SK-N-SH (cell line): ENCODE data around the gene TTC39A. TPM values are rescaled to one million over a fixed set of nuclear protein-coding genes. Genes with fewer than 3 reads are reported as not detected.

Experiments
- CTCF ChIA-PET: fragments of 300-600, 350-600 bp; formaldehyde crosslinking; extraction: SDS; loops from one replicate; lab custom pipeline; 2021; lab: Yijun Ruan, JAX
- POLR2A ChIA-PET: fragments of 350-600 bp; sonication (Branson Sonifier 250); formaldehyde crosslinking; extraction: SDS; loops from one replicate; lab custom pipeline; 2020; ENCODE audit warnings: antibody characterized with exemption, inconsistent platforms; lab: Yijun Ruan, JAX
- DNase-seq: peaks from one replicate; pipeline ENCODE4 v3.0.0; 2012
- H2AFZ ChIP-seq: fragments of 200-600 bp; sonication (generic); 2 replicates; pipeline ENCODE4 v1.8.1; 2016; ENCODE audit warnings: antibody characterized with exemption, mild to moderate bottlenecking, low read depth
- H3F3A ChIP-seq: fragments of 200-600 bp; sonication (generic); replicated peaks from 2 replicates; pipeline ENCODE3; 2016; ENCODE audit warnings: antibody characterized with exemption, mild to moderate bottlenecking; ENCODE audit not compliant: insufficient read depth
- H3K27ac ChIP-seq, 2 experiments: fragments of 200-500 bp in 1 of 2; fragments of 200-600 bp in 1 of 2; sonication (Bioruptor generic) in 1 of 2; sonication (generic), shearing (Covaris generic) in 1 of 2; 2 replicates each; pipeline versions ENCODE4 v1.5.1 to v1.6.1; 2014 to 2016; ENCODE audit warnings: low read depth in 2 of 2, inconsistent platforms in 1 of 2, low read length in 1 of 2, mild to moderate bottlenecking in 1 of 2, mixed read lengths in 1 of 2
- H3K27me3 ChIP-seq: fragments of 200-600 bp; sonication (generic), shearing (Covaris generic); 2 replicates; pipeline ENCODE4 v1.6.1; 2016; ENCODE audit warnings: mixed run types; ENCODE audit not compliant: insufficient read depth
- H3K36me3 ChIP-seq, 2 experiments: fragments of 200-500 bp in 1 of 2; fragments of 200-600 bp in 1 of 2; sonication (Bioruptor generic) in 1 of 2; sonication (generic) in 1 of 2; replicated peaks in 1 of 2; 2 replicates each; pipeline versions ENCODE3 to v1.5.1; 2014 to 2016; ENCODE audit warnings: low read length in 1 of 2, mild to moderate bottlenecking in 1 of 2; ENCODE audit not compliant: insufficient read depth in 2 of 2, control insufficient read depth in 1 of 2
- H3K4me1 ChIP-seq, 2 experiments: fragments of 200-500 bp in 1 of 2; fragments of 200-600 bp in 1 of 2; sonication (Bioruptor generic) in 1 of 2; sonication (generic), shearing (Covaris generic) in 1 of 2; 2 replicates each; pipeline versions ENCODE4 v1.5.1 to v1.6.1; 2014 to 2016; ENCODE audit warnings: low read depth in 1 of 2, low read length in 1 of 2, mixed run types in 1 of 2; ENCODE audit not compliant: insufficient read depth in 2 of 2, control insufficient read depth in 1 of 2
- H3K4me2 ChIP-seq: fragments of 200-600 bp; sonication (generic), shearing (Covaris generic); 2 replicates; pipeline ENCODE4 v1.6.1; 2017; ENCODE audit warnings: mixed run types
- H3K4me3 ChIP-seq, 2 experiments: fragments of 200-500 bp in 1 of 2; fragments of 200-600 bp in 1 of 2; sonication (Bioruptor generic) in 1 of 2; sonication (generic), shearing (Covaris generic) in 1 of 2; 2 replicates each; pipeline versions ENCODE4 v1.5.1 to v1.8.1; 2014 to 2016; ENCODE audit warnings: low read depth in 2 of 2, inconsistent platforms in 1 of 2, low read length in 1 of 2, mild to moderate bottlenecking in 1 of 2, mixed read lengths in 1 of 2, moderate library complexity in 1 of 2
- H3K79me2 ChIP-seq: fragments of 200-600 bp; sonication (generic); 2 replicates; pipeline ENCODE4 v1.8.1; 2017; ENCODE audit warnings: mild to moderate bottlenecking; ENCODE audit not compliant: insufficient read depth
- H3K9ac ChIP-seq: fragments of 200-600 bp; sonication (generic); 2 replicates; pipeline ENCODE4 v1.6.1; 2017; ENCODE audit warnings: mixed run types
- H3K9me2 ChIP-seq: fragments of 200-600 bp; sonication (generic); 2 replicates; pipeline ENCODE4 v1.6.1; 2017; ENCODE audit warnings: mixed run types
- H3K9me3 ChIP-seq: fragments of 200-600 bp; sonication (generic); 2 replicates; pipeline ENCODE4 v1.6.1; 2017; ENCODE audit warnings: mixed run types, mild to moderate bottlenecking, moderate library complexity
- H4K20me1 ChIP-seq: fragments of 200-600 bp; sonication (generic); 2 replicates; pipeline ENCODE4 v1.6.1; 2017; ENCODE audit warnings: mild to moderate bottlenecking, mixed run types; ENCODE audit not compliant: insufficient read depth
- ELF1 ChIP-seq: IDR thresholded peaks from 2 replicates; pipeline ENCODE4 v1.4.0; 2012
- EP300 ChIP-seq, 2 experiments: IDR thresholded peaks; 2 replicates each; pipeline versions ENCODE4 v1.4.0 to v1.6.1; 2012; ENCODE audit warnings: borderline replicate concordance in 1 of 2, low read depth in 1 of 2, low read length in 1 of 2
- EZH2phosphoT487 ChIP-seq: fragments of 200-600 bp; sonication (generic); IDR thresholded peaks from 2 replicates; pipeline ENCODE4 v1.6.1; 2017; ENCODE audit warnings: low read depth, mixed run types, mild to moderate bottlenecking, antibody characterized with exemption, moderate library complexity, borderline replicate concordance
- FOSL2 ChIP-seq: IDR thresholded peaks from 2 replicates; pipeline ENCODE4 v1.4.0; 2012; ENCODE audit warnings: low read depth, mild to moderate bottlenecking, moderate library complexity, borderline replicate concordance
- GABPA ChIP-seq: IDR thresholded peaks from 2 replicates; pipeline ENCODE4 v1.4.0; 2012; ENCODE audit warnings: low read depth, mild to moderate bottlenecking
- POLR2AphosphoS5 ChIP-seq: IDR thresholded peaks from 2 replicates; pipeline ENCODE4 v1.6.1; 2012; ENCODE audit warnings: low read depth, low read length
- RAD21 ChIP-seq: IDR thresholded peaks from 2 replicates; pipeline ENCODE4 v1.6.1; 2012; ENCODE audit warnings: mild to moderate bottlenecking, low read length
- RCOR1 ChIP-seq: fragments of 150-350 bp; IDR thresholded peaks from 2 replicates; pipeline ENCODE4 v1.6.1; 2017; ENCODE audit warnings: antibody characterized with exemption, low read length
- RFX5 ChIP-seq: IDR thresholded peaks from 2 replicates; pipeline ENCODE4 v1.6.1; 2012; ENCODE audit warnings: mild to moderate bottlenecking, improper control_type of control experiment, low read length
- RXRA ChIP-seq: IDR thresholded peaks from 2 replicates; pipeline ENCODE4 v1.4.0; 2012; ENCODE audit warnings: low read depth, mild to moderate bottlenecking, borderline replicate concordance
- TEAD4 ChIP-seq: IDR thresholded peaks from 2 replicates; pipeline ENCODE4 v1.4.0; 2012; ENCODE audit warnings: mild to moderate bottlenecking, borderline replicate concordance; ENCODE audit not compliant: insufficient read depth
- USF2 ChIP-seq: fragments of 150-350 bp; IDR thresholded peaks from 2 replicates; pipeline ENCODE4 v1.6.1; 2017; ENCODE audit warnings: antibody characterized with exemption, low read length, low read depth, borderline replicate concordance
- YY1 ChIP-seq: IDR thresholded peaks from 2 replicates; pipeline ENCODE4 v1.4.0; 2012; ENCODE audit warnings: low read depth, mild to moderate bottlenecking
- WGBS: methylation state at CpG from one replicate; pipeline ENCODE4 v1.1.6; 2017; ENCODE audit warnings: low lambda C conversion rate; 5-methylcytosine and 5-hydroxymethylcytosine counted together
- polyA plus RNA-seq, 3 experiments: library from polyadenylated mRNA; depleted of rRNA; stranded (reverse); fragments of >200 nt; gene quantifications; 2 replicates each; pipeline ENCODE4 v1.2.3, GENCODE V29; 2012
- TF ChIP-seq, protein P1 (sequence below): fragments of 150-350 bp; IDR thresholded peaks from 2 replicates; pipeline ENCODE4 v1.6.1; 2016; ENCODE audit warnings: mild to moderate bottlenecking, low read depth, low read length
- TF ChIP-seq, protein P2 (sequence below): fragments of 200-600 bp; sonication (generic); IDR thresholded peaks from 2 replicates; pipeline ENCODE4 v1.6.1; 2017; ENCODE audit warnings: antibody characterized with exemption, mild to moderate bottlenecking, moderate library complexity
- TF ChIP-seq, protein P3 (sequence below): IDR thresholded peaks from 2 replicates; pipeline ENCODE4 v1.6.1; 2012; ENCODE audit warnings: mild to moderate bottlenecking, low read depth, low read length, moderate library complexity

Gene TTC39A
- polyA plus RNA-seq, 1 of the 3 experiments (the other 2 are of a cell fraction): 0.97 TPM

- H3K9me2 ChIP-seq: no peaks in the 10 kb centered on the region
- WGBS: 58% methylated on average over 2 of the region's 2 CpGs
- ChIA-PET CTCF (no interaction called here), POLR2A (no interaction called here)
- no peak overlapping the region for H3K4me3 ChIP-seq
- TF ChIP-seq RAD21 (no peak), YY1 (no peak), RCOR1 (no peak), POLR2AphosphoS5 (no peak)
- no peak overlapping the region for H3K27ac ChIP-seq
- no peaks in the 10 kb centered on the region for H3K27me3 ChIP-seq
- H3K4me1 ChIP-seq: peaks cover 0 to 12% of the 10 kb centered on the region in 2 experiments; a peak in 1 of 4 replicates
- H3K4me2 ChIP-seq: no peak overlapping the region
- no peaks in the 10 kb centered on the region for H3K9me3 ChIP-seq
- H2AFZ ChIP-seq: no peak overlapping the region
- H3F3A ChIP-seq: peaks cover 6% of the 10 kb centered on the region
- no peaks in the 10 kb centered on the region for H3K36me3 ChIP-seq
- no peak overlapping the region for H3K9ac ChIP-seq
- no peaks in the 10 kb centered on the region for H4K20me1 ChIP-seq
- no peaks in the 10 kb centered on the region for H3K79me2 ChIP-seq
- no peak for DNase-seq
Observed at GRCh38 chr1:51321924-51322280, 8.5 kb downstream of the TTC39A start.

GRCh38 chr1:51320967-51321923, 9.1 kb downstream of the TTC39A start:
- no peak for DNase-seq

More at GRCh38 chr1:51320967-51321923, 9.1 kb downstream of the TTC39A start:
- Histone ChIP-seq H3K9me2 (no peaks in the 10 kb centered on the region), H3K9ac (no peak overlapping the region), H3K4me1 (peaks cover 0 to 7% of the 10 kb centered on the region in 2 experiments; a peak in 1 of 4 replicates), H3K79me2 (no peaks in the 10 kb centered on the region), H3K27ac (no peak overlapping the region), H2AFZ (no peak overlapping the region), H3K27me3 (no peaks in the 10 kb centered on the region), H3K36me3 (no peaks in the 10 kb centered on the region), H3K9me3 (no peaks in the 10 kb centered on the region), H3F3A (peaks cover 6% of the 10 kb centered on the region), H4K20me1 (no peaks in the 10 kb centered on the region), H3K4me2 (no peak overlapping the region), H3K4me3 (no peak overlapping the region)
- ChIA-PET CTCF (interaction anchor here (0.7 to 1.2 kb wide), 3 partner anchors 24 to 132 kb away, joined by 3 to 5 read pairs (median 4); no protein-coding TSS in a partner anchor), POLR2A (no interaction called here)
- WGBS: 88% methylated on average over 7 of the region's 11 CpGs
- TF ChIP-seq, protein P1, sequence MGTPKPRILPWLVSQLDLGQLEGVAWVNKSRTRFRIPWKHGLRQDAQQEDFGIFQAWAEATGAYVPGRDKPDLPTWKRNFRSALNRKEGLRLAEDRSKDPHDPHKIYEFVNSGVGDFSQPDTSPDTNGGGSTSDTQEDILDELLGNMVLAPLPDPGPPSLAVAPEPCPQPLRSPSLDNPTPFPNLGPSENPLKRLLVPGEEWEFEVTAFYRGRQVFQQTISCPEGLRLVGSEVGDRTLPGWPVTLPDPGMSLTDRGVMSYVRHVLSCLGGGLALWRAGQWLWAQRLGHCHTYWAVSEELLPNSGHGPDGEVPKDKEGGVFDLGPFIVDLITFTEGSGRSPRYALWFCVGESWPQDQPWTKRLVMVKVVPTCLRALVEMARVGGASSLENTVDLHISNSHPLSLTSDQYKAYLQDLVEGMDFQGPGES: no peak
- TF ChIP-seq, protein P2, sequence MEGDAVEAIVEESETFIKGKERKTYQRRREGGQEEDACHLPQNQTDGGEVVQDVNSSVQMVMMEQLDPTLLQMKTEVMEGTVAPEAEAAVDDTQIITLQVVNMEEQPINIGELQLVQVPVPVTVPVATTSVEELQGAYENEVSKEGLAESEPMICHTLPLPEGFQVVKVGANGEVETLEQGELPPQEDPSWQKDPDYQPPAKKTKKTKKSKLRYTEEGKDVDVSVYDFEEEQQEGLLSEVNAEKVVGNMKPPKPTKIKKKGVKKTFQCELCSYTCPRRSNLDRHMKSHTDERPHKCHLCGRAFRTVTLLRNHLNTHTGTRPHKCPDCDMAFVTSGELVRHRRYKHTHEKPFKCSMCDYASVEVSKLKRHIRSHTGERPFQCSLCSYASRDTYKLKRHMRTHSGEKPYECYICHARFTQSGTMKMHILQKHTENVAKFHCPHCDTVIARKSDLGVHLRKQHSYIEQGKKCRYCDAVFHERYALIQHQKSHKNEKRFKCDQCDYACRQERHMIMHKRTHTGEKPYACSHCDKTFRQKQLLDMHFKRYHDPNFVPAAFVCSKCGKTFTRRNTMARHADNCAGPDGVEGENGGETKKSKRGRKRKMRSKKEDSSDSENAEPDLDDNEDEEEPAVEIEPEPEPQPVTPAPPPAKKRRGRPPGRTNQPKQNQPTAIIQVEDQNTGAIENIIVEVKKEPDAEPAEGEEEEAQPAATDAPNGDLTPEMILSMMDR: no peak
- TF ChIP-seq, protein P3, sequence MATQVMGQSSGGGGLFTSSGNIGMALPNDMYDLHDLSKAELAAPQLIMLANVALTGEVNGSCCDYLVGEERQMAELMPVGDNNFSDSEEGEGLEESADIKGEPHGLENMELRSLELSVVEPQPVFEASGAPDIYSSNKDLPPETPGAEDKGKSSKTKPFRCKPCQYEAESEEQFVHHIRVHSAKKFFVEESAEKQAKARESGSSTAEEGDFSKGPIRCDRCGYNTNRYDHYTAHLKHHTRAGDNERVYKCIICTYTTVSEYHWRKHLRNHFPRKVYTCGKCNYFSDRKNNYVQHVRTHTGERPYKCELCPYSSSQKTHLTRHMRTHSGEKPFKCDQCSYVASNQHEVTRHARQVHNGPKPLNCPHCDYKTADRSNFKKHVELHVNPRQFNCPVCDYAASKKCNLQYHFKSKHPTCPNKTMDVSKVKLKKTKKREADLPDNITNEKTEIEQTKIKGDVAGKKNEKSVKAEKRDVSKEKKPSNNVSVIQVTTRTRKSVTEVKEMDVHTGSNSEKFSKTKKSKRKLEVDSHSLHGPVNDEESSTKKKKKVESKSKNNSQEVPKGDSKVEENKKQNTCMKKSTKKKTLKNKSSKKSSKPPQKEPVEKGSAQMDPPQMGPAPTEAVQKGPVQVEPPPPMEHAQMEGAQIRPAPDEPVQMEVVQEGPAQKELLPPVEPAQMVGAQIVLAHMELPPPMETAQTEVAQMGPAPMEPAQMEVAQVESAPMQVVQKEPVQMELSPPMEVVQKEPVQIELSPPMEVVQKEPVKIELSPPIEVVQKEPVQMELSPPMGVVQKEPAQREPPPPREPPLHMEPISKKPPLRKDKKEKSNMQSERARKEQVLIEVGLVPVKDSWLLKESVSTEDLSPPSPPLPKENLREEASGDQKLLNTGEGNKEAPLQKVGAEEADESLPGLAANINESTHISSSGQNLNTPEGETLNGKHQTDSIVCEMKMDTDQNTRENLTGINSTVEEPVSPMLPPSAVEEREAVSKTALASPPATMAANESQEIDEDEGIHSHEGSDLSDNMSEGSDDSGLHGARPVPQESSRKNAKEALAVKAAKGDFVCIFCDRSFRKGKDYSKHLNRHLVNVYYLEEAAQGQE: no peak
- TF ChIP-seq GABPA: no peak
- no peak for TF ChIP-seq RXRA
- TF ChIP-seq EP300 (IDR thresholded peaks at IDR 0.05; ENCODE audit: borderline replicate concordance in 1 of 2, low read depth in 1 of 2, low read length in 1 of 2): no peak
- no peak for TF ChIP-seq ELF1
- TF ChIP-seq TEAD4: no peak
- TF ChIP-seq YY1: no peak
- TF ChIP-seq RFX5: no peak
- TF ChIP-seq POLR2AphosphoS5: no peak
- TF ChIP-seq EZH2phosphoT487: no peak
- TF ChIP-seq FOSL2: no peak
- no peak for TF ChIP-seq USF2
